Stimulated activated CD4-positive, alpha-beta T cell treated with anti-CD3 and anti-CD28 coated beads, Interleukin-4, amount 100 ng/mL, for 24 hours (primary cell): ENCODE data around the gene OR52L1.
"Not testable (repeated sequence)": the region's sequence is repeated elsewhere in the genome, so short reads cannot be mapped to it uniquely, and the experiment has no call there.

ENCODE experiments used
- DNase-seq: peaks from one replicate; pipeline ENCODE4 v3.0.0-alpha.2; 2020

The OR52L1 gene

GRCh38 chr11:5986885-5987284 lies at the start of gene OR52L1:
Gene OR52L1, minus strand, starts transcription at chr11:5986985. Its CDS starts 55 bp downstream, at chr11:5986930.
- no peak for DNase-seq

DNA sequence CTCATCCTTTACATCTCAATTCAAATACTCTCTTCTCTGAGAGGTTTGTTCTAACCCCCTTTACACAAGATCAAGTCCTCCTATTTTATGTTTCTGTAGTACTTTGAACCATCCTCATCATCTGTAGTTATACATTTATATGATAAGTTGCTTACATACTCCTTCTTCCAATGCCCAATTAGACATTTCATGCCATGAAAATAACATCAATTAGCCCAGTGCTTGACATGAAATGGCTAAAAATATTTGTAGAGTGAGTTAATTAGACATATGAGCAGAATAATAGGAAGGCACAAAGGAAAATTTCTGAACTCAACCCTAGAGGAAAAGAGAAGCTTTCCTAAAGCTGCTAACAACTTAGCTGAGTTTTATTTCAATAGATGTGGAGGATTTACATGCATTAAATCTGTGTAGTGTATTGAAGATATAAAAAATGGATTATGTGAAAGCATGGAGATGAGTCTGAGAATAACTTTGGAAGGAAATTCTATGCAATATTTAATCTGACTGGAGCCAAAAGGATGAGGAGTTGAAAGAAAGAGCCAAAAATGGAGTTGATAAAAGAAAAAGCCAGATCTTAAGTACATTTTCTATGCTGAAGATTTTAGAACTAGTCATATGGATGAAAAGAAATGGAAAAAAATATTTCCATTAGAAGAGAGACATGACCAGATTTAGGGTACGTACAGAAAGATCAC lies 44.1 kb upstream of the OR52L1 start, which contains the start of gene OR56A1:
Gene OR56A1 (minus strand): TSS at position 51 of the 698 bp plus-strand sequence. CDS start 3,066 bp downstream, outside the sequence.
- no peak for DNase-seq

GRCh38 chr11:6027501-6027900 lies 40.7 kb upstream of the OR52L1 start:
- DNase-seq: no peak

GRCh38 chr11:6025056-6025455 lies 38.3 kb upstream of the OR52L1 start:
- no peak for DNase-seq

DNA sequence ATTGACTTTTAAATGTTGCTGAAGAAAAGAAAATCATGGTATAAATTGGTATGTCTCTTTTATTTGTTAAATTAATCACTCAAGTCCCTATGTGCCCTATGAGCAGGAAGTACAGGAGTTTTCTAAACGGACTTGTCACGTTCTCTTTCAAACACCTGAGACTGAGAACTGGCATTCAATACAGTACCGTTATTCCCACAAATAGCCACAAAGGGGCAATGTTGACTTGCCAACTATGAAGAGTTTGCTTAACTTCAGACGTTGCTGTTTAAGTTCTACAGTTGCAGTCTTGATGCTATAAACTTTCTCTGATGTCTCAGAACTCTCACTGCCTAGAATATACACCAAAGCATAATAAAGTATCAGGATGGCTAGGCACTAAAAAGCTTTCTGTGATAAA lies 36.2 kb upstream of the OR52L1 start:
- DNase-seq: no peak

DNA sequence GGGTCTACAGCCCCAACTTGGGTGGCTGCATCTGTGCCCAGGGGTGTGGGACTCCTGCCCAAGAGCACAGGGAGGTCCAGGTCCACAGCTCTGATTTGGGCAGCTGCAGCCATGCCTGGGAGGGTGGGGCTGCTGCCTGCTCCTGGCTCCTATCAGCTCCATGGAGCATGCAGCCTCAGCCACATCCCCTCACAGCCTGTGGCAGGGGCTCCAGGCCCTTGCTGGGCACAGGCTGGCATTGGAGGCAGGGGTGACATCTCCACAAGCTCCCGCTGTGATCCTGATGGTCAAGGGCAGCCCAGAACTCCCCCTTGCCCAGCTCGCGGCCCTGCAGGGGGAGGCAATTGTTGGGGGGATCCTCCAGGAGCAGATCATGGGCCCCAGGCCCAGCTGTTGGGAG lies 26.3 kb upstream of the OR52L1 start:
- no peak for DNase-seq

DNA sequence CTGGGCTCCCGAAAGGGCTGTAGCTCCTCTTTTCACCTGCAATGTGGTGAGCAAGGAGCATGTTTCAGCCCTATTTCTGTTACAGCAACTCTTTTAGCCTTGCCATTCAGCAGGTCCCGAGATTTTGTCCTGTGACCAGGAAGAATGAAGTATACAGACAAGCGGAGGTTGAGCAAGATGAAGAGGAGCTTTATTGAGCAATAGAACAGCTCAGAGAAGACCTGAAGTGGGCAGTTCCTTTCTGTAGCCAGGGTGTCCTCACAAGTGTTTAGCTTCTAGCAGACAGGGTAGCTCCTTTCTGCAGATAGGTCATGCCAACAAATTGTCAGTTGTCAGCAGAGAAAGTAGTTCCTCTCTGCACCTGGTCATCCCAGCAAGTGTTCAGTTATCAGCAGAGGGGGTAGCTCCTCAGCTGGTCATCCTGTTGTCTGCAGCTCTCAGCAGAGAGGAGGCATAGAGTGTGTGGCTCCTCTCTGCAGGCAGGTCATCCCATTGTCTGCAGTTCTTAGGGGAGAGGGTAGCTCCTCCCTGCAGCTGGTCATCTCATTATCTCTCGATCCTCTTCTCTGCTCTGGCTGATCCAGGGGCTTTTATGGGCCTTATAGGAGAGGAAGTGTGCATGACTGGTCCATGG lies 25.4 kb upstream of the OR52L1 start:
- no peak for DNase-seq

GRCh38 chr11:6006846-6007245 lies 20.1 kb upstream of the OR52L1 start, which contains the start of gene OR56A4:
Gene OR56A4, minus strand, starts transcription at chr11:6006946. Its CDS starts 3,954 bp downstream, at chr11:6002992.
- no peak for DNase-seq

- no peak for DNase-seq
Measured at GRCh38 chr11:6006395-6006794, 19.6 kb upstream of the OR52L1 start.

- no peak for DNase-seq
Measured at GRCh38 chr11:6002202-6002699, 15.5 kb upstream of the OR52L1 start.

DNA sequence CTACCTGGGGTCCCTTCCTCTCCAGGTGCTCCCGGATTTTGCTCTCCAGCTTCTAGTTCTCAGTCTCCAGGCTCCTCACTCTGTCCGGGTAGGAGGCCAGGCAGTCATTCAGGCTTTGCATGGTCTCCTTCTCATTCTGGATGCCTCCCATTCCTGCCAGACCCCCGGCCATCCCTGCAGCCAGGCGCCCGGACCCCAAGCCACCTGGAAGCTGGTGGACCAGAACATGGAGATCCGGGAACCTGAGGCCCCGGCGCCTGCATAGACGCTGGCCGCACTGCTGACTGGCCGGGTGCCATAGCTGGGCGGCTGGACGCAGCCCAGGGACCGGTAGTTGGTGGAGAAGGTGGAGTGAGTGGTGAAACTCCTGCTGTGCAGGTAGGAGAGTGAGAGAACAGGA lies 8.0 kb upstream of the OR52L1 start:
- no peak for DNase-seq

DNA sequence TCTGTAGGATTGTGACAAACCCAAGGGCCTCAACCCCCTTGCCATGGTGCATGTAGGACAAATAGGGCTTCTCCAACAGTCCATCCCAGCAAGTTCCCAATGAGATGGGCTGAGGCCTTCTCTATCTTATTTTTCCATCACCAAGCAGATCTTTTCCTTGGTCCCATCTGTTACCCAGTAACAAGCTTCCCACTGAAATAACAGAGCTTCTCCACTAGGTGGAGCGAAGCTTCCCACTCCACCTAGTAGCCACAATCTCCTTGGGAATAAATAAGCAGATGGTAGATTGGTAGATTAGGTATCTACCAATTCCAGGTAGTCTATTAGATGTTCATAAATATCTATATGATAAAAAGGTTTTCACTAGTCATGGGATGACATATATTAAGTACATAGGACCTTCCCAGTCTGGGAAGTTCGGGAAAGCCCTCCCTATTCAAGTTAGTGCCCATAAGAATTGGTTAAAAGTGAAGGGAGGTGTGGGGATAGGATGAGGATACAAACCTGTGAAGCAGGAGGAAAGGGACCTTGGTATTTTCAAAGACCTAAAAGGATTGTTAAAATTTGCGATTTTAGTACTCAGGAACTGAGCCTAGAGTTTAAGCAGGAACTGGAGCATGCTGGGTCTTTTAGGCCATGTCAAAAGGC lies 5.9 kb upstream of the OR52L1 start:
- DNase-seq: no peak

DNA sequence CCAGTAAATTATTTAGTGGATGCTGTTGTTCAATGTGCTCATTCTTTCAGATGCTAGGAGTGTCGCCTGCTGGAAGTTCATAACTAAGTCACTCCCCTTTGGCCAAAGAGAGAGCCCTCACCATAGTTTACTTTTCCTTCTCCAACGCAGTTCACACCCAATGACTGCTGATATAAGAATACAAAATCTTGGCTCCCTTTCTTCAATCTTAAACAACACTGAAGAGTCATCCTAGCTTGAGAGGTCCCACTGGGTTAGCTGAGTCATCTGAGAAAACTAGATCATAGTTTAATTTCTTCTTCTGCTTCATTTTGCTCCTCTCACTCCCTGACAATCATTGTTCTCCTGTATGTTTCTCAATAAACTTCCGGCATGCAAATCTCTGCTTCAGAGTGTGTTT lies 5.4 kb upstream of the OR52L1 start:
- no peak for DNase-seq

GRCh38 chr11:5989203-5989602 lies 2.4 kb upstream of the OR52L1 start:
- DNase-seq: no peak

DNA sequence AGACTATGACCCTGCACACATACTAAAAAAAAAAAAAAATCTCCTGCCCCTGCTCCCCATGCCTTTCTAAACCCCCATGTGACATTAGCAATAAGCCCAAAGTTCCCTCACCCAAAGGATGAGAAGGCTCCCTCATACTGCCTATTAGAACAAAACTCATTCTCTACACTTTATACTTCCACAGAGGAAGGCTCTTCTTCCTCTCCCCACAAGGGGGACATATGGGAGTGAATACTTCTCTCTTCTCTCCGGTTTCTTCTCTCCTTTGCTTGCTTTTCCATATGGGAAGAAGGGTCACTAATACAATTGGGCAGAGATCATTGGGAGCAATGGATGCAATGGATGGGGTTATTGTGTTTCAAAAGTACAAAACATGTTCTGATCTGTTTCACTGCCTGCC lies 3.3 kb downstream of the OR52L1 start:
- DNase-seq: no peak

DNA sequence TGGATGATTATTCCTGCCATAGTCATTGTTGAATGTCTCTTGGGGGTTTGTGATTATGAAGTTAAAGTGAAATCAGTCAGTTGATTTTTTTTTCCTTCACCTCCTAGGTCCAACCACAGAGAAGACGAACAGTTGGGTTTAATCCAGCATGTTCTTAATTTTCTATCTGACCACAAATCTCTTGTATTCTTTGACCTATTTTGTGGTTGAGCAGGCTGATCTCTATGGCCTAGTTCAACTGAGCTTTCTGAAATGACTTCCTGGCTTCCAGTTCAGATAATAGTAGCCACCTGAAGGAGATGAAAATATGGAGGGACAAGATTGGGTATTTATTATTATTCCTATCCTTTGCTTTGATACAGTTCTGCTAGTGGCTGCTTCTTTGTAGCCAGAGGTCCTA lies 13.3 kb downstream of the OR52L1 start:
- no peak for DNase-seq

DNA sequence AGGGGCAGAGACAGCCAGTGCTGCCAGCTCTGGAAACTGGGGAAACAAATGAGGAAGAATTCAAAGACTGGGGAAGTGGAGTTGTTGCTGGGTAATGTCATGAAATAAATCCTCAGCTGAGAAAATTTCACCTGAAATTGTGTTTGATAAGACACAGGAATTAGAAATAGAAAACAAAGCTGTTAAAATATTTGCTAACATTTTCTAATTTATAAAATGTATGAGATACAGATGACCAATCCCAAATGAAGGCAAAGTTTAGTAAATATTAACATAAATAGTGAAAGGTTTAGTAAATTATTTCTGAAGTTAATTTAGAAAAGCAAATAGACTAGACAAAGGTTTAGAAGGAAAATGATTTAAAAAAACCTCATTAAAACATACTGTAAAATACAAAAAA lies 18.4 kb downstream of the OR52L1 start, which contains the start of gene OR56A5:
Gene OR56A5 (minus strand): TSS at position 101 of the 400 bp plus-strand sequence. CDS start 0 bp downstream, at position 101.
- no peak for DNase-seq

GRCh38 chr11:5967708-5968107 lies 19.1 kb downstream of the OR52L1 start:
- no peak for DNase-seq

GRCh38 chr11:5966958-5967357 lies 19.8 kb downstream of the OR52L1 start:
- DNase-seq: no peak

GRCh38 chr11:5960704-5961320 lies 26.0 kb downstream of the OR52L1 start:
- not testable (repeated sequence) for DNase-seq

DNA sequence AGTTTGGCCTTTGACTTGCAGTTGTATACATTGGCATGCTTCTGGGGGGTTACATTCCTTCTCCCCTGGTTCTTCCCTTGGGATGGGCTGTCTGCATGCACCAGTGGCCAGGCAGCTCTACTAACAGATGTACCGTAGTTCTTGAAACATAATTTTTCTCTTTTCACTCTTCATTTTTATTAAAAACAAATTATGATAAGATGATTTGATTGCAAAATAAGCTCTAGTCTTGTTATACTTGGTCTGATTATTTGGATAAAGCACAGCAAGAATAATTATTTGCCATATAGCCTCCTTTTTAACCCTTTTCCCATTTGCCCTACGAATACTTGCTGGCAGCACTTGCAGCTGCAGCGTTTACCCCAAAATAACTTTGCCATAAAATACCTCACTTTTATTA lies 31.2 kb downstream of the OR52L1 start:
- no peak for DNase-seq

GRCh38 chr11:5941951-5942350 lies 44.8 kb downstream of the OR52L1 start, which contains the start of gene OR56A3:
Gene OR56A3, plus strand, starts transcription at chr11:5942251. Its CDS starts 5,096 bp downstream, at chr11:5947347.
- DNase-seq: no peak

DNA sequence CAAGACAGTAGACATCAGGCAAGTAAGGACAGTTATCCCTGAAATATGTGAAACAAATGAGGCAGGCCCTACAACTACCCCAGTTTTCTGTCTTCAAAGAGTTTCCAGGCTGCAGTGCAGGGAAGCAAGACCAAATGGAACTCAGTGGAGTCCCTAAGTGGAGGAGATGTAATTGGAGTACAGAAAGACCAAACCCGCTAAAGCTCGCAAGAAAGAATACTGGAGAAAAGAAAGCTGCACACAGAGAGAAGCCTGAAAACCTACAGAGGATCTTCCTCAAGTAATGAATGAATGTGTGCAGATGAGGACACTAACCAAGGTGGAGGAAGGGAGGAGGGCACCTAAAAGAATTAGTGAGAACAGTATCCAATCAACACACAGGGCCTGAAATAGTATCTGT lies 46.0 kb downstream of the OR52L1 start:
- no peak for DNase-seq
